Mucosa of rectum (tissue), 2 donors: ENCODE data around the gene RHOA.
"Not testable (repeated sequence)": the region's sequence is repeated elsewhere in the genome, so short reads cannot be mapped to it uniquely, and the experiment has no call there.

Source experiments
- H3K27ac ChIP-seq, 2 donors: one replicate each; pipeline ENCODE4 v1.7.0; 2013; ENCODE audit warnings: inconsistent platforms in 2 of 2, low read depth in 2 of 2, low read length in 2 of 2
- H3K27me3 ChIP-seq, 2 donors: one replicate each; pipeline ENCODE4 v1.7.0; 2013; ENCODE audit warnings: low read length in 2 of 2; ENCODE audit not compliant: control insufficient read depth in 2 of 2, insufficient read depth in 2 of 2
- H3K36me3 ChIP-seq, 2 donors: one replicate each; pipeline ENCODE4 v1.7.0; 2013; ENCODE audit warnings: low read length in 2 of 2; ENCODE audit not compliant: control insufficient read depth in 2 of 2, insufficient read depth in 2 of 2
- H3K4me1 ChIP-seq, 2 donors: one replicate each; pipeline ENCODE4 v1.7.0; 2013; ENCODE audit warnings: low read length in 2 of 2, mild to moderate bottlenecking in 1 of 2; ENCODE audit not compliant: control insufficient read depth in 2 of 2, insufficient read depth in 2 of 2
- H3K4me3 ChIP-seq, 2 donors: one replicate each; pipeline ENCODE4 v1.7.0; 2013; ENCODE audit warnings: low read length in 2 of 2
- H3K9ac ChIP-seq, 2 donors: one replicate each; pipeline ENCODE4 v1.7.0; 2013; ENCODE audit warnings: low read length in 2 of 2, low read depth in 1 of 2, mild to moderate bottlenecking in 1 of 2
- H3K9me3 ChIP-seq, 2 donors: one replicate each; pipeline ENCODE4 v1.7.0; 2013; ENCODE audit warnings: low read length in 2 of 2; ENCODE audit not compliant: control insufficient read depth in 2 of 2
- donor health status: healthy.
- donor health status: Normal muscosa, but diverticular disease.

RHOA gene

DNA sequence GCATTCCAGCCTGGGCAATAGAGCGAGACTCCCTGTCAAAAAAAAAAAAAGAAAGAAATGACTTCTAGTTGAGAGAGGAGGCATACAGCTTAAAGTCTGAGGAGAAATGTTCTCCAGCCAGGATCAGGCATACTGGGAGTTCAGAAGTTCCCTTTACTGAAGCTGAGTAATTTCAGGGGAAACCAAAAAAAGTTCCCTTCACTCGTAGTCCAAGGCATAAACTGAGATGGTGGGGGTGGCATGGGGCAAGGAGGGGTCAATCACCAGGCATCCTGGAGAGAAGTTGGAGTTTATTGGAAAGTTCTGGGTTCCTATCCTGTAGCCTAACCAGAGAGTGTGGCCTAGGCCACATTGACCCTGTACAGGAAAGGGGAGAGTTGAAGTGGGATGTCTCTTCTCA lies 59.5 kb downstream of the RHOA start:
- H3K9me3 ChIP-seq, result no peaks in the 10 kb centered on the region
- H3K9ac ChIP-seq, result no peak overlapping the region
- H3K27me3 ChIP-seq, result no peaks in the 10 kb centered on the region
- H3K36me3 ChIP-seq, result peaks cover 2 to 6% of the 10 kb centered on the region in 2 donors
- H3K27ac ChIP-seq, result peak overlapping the region; percentile 41 to 63
- H3K4me1 ChIP-seq, result peaks cover 8 to 9% of the 10 kb centered on the region in 2 donors
- no peak overlapping the region for H3K4me3 ChIP-seq

DNA sequence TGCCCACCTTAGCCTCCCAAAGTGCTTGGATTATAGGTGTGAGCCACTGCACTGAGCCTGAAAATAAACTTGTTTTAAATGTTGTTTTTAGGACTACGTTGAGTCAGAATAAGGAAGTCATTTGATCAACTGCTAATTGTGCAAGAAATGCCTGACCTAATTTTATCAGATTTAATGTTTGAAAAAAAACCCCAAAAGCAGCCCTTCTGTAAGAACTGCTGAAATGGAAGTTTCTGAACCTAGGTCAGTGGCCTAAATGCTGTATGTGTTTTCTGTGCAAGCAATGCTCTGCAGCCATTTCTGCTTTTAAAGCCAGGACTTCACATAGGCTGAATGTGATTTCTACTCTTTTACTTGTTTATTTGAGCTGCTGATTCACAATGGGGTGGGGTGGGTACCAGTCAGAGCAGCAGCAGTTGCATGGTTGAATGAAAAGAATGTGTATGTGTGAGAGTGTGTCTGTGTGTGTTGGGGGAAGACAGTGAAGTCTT lies 60.2 kb downstream of the RHOA start:
- peaks cover 5% of the 10 kb centered on the region in 2 donors for H3K4me1 ChIP-seq
- no peak overlapping the region for H3K4me3 ChIP-seq
- H3K9ac ChIP-seq, result no peak overlapping the region
- H3K36me3 ChIP-seq, result peaks cover 2 to 5% of the 10 kb centered on the region in 2 donors
- no peaks in the 10 kb centered on the region for H3K27me3 ChIP-seq
- H3K27ac ChIP-seq, result peak overlapping the region; percentile 41 to 63
- no peaks in the 10 kb centered on the region for H3K9me3 ChIP-seq

GRCh38 chr3:49349348-49350114 lies 62.2 kb downstream of the RHOA start:
- Histone ChIP-seq H3K27ac (no peak overlapping the region), H3K9ac (no peak overlapping the region), H3K27me3 (no peaks in the 10 kb centered on the region), H3K9me3 (no peaks in the 10 kb centered on the region), H3K4me3 (no peak overlapping the region), H3K36me3 (no peaks in the 10 kb centered on the region), H3K4me1 (peaks cover 2 to 5% of the 10 kb centered on the region in 2 donors)

DNA sequence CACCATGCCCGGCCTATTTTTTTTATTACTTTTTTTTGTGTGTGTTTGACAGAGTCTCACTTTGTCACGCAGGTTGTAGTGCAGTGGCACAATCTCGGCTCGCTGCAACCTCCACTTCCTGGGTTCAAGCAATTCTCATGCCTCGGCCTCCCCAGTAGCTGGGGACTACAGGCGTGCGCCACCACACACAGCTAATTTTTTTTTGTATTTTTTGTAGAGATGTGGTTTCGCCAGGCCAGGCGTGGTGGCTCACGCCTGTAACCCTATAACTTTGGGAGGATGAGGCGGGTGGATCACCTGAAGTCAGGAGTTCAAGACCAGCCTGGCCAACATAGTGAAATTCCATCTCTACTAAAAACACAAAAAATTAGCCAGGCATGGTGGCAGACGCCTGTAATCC lies 63.4 kb downstream of the RHOA start:
- H3K36me3 ChIP-seq, H3K4me3 ChIP-seq, H3K9me3 ChIP-seq, H3K27me3 ChIP-seq, H3K27ac ChIP-seq, H3K9ac ChIP-seq, H3K4me1 ChIP-seq: not testable (repeated sequence)

DNA sequence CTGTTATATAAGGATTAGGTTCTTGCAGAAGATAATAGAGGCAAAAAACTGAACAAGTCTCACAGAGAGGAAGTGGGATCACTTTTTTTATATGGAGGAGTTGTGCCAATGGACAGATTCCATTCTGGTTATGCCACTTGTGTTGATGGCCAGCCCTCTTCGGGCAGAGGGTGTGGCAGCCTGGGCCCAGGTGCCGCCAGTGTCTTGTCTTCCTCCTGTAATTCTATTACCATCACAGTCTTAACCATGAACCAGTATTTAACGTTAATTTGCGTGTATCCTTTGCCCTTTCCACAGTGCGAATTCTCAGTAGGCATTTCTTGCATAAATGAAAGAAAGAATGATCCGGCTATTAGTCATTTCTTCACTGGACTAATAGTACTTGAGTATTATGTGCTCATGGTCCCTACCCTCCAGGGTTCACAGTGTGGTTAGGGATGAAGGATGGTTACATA lies 65.0 kb downstream of the RHOA start:
- Histone ChIP-seq H3K27ac (peak overlapping the region; percentile 38 to 55), H3K4me3 (no peak overlapping the region), H3K4me1 (peaks cover 2 to 8% of the 10 kb centered on the region in 2 donors), H3K27me3 (no peaks in the 10 kb centered on the region), H3K9ac (no peak overlapping the region), H3K9me3 (no peaks in the 10 kb centered on the region), H3K36me3 (no peaks in the 10 kb centered on the region)

DNA sequence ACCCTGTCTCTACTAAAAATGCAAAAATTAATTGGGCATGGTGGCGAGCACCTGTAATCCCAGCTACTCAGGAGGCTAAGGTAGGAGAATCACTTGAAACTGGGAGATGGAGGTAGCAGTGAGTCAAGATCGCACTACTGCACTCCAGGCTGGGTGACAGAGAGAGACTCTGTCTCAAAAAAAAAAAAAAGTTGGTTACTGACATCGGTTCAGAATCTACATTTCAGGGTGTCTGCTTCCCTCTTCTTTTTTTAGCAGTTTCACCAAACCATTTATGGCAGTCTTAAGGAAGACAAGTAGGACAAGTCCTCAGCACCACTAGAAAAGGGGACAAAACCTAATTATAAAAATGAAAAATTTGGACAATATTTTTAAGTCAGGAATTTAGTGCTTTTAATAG lies 68.6 kb downstream of the RHOA start:
- Histone ChIP-seq H3K9me3 (no peaks in the 10 kb centered on the region), H3K4me1 (peaks cover 15 to 21% of the 10 kb centered on the region in 2 donors), H3K4me3 (no peak overlapping the region), H3K9ac (no peak overlapping the region), H3K27me3 (no peaks in the 10 kb centered on the region), H3K36me3 (no peaks in the 10 kb centered on the region), H3K27ac (no peak overlapping the region)

DNA sequence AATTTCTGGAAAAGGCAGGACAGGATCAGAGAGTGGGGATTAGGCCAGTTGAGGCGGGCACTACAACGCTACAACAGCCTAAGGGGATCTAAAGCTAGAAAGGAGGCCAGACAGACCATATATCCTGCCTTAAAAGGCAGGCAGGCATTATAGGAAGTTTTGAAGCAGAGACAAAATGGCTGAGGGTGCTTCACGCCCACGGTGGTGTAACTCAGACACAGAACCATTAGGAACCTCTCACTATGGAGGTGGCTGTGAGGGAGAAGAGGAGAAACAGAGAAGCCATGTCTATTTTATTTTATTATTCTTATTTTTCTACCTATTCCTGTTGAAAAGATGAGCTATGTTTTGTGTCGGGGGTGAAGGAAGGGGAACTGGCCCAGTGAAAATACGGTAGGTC lies 69.8 kb downstream of the RHOA start:
- no peak overlapping the region for H3K9ac ChIP-seq
- no peaks in the 10 kb centered on the region for H3K36me3 ChIP-seq
- peaks cover 15 to 21% of the 10 kb centered on the region in 2 donors for H3K4me1 ChIP-seq
- peak overlapping the region; percentile 10 to 38 for H3K27ac ChIP-seq
- H3K9me3 ChIP-seq, result no peaks in the 10 kb centered on the region
- no peaks in the 10 kb centered on the region for H3K27me3 ChIP-seq
- no peak overlapping the region for H3K4me3 ChIP-seq

DNA sequence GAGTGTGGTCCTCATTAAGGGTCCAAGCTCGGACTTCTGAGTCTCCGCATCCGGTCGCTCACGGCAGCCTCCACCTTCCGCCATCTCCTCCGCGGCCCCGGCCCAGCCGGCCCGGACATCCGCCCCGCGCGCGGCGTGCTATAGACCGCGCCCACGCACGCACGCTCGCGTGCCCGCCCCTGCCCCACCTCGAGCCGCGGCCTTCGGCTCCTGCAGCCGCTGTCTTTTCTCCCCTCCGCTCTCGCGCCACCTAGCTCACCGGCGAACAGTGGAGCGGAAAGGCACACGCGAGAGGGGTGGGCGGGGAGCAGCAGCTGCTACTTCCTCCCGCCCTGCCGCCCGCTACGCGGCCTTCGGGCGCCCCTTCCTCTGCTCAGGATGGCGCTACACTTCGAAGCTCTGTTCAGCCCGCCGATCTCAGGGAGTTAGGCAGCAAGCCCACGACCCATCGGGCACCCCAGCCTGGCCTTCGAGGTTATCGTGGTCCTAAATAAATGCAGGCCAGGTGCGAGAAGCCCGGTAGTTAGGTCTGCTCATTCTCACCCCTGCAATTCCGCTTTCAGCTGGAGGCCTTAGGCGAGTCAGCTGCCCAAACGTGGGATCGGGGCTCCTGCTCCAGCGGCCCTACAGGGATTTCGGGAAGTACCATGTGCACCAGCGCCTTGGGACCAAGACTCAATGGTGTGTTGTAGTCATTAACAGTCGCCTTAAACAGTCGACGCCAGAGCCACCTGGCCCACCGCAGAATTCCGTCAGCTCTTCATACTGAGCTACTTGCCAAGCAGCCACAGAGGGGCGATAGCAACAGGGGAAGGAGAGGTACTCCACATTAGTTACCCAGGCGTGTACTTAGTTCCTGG lies 71.6 kb downstream of the RHOA start, which contains the start of gene USP4:
Gene USP4, minus strand, starts transcription at position 113 of the 860 bp plus-strand sequence. Its CDS starts 29 bp downstream, at position 84.
- H3K27me3 ChIP-seq, result no peaks in the 10 kb centered on the region

DNA sequence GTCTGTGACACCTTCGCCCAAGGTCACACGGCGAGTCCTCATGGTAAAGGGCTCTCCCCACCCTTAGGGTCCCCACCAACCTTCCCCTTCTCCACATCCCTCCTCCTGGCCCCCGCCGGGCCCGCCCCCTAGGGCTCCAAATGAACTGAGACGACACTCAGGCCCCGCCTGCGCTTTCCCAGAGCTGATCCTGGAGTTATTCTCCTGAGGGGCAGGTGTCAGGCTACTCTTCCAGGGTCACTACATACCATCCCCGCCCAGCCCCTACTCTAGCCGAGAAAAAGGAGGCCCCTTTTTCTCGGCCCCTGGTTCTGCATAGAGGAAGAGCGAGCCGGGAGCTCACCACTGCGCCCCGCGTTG lies 72.2 kb downstream of the RHOA start:
- Histone ChIP-seq H3K27ac (peak overlapping the region; percentile 96 to 98), H3K27me3 (no peaks in the 10 kb centered on the region), H3K9ac (peak overlapping the region; percentile 83 to 92), H3K4me3 (peak overlapping the region; percentile 81 to 82), H3K9me3 (no peaks in the 10 kb centered on the region), H3K4me1 (peaks cover 15 to 18% of the 10 kb centered on the region in 2 donors), H3K36me3 (peaks cover 10 to 12% of the 10 kb centered on the region in 2 donors)

More for the DNA sequence above, 71.6 kb downstream of the RHOA start, which contains the start of gene USP4:
- Histone ChIP-seq H3K9me3 (no peaks in the 10 kb centered on the region), H3K4me1 (peaks cover 15 to 19% of the 10 kb centered on the region in 2 donors), H3K9ac (peak within 1 kb of the TSS; percentile 83 to 92), H3K36me3 (peaks cover 4 to 7% of the 10 kb centered on the region in 2 donors), H3K27ac (peak within 1 kb of the TSS; percentile 96 to 98), H3K4me3 (peak within 1 kb of the TSS; percentile 81 to 82)
